Stimulated activated CD8-positive, alpha-beta memory T cell treated with anti-CD3 and anti-CD28 coated beads, Interleukin-12 subunit alpha, Interleukin-12 subunit beta, amount 100 ng/mL, for 24 hours (primary cell): ENCODE data around the gene RER1.

Source experiments
- DNase-seq: peaks from one replicate; pipeline ENCODE4 v3.0.0-alpha.2; 2020; ENCODE audit errors: extremely low read depth

Gene RER1

GRCh38 chr1:2391041-2391930, at the start of gene RER1, which contains the start of gene MORN1:
RER1 (plus strand) TSS chr1:2391841; CDS start chr1:2395791, 3,950 bp downstream.
MORN1 (minus strand) TSS chr1:2391554; CDS start chr1:2391533, 21 bp downstream.
- peak; percentile 96 for DNase-seq

- no peak for DNase-seq
Observed at GRCh38 chr1:2342384-2343022, 49.1 kb upstream of the RER1 start.

DNA sequence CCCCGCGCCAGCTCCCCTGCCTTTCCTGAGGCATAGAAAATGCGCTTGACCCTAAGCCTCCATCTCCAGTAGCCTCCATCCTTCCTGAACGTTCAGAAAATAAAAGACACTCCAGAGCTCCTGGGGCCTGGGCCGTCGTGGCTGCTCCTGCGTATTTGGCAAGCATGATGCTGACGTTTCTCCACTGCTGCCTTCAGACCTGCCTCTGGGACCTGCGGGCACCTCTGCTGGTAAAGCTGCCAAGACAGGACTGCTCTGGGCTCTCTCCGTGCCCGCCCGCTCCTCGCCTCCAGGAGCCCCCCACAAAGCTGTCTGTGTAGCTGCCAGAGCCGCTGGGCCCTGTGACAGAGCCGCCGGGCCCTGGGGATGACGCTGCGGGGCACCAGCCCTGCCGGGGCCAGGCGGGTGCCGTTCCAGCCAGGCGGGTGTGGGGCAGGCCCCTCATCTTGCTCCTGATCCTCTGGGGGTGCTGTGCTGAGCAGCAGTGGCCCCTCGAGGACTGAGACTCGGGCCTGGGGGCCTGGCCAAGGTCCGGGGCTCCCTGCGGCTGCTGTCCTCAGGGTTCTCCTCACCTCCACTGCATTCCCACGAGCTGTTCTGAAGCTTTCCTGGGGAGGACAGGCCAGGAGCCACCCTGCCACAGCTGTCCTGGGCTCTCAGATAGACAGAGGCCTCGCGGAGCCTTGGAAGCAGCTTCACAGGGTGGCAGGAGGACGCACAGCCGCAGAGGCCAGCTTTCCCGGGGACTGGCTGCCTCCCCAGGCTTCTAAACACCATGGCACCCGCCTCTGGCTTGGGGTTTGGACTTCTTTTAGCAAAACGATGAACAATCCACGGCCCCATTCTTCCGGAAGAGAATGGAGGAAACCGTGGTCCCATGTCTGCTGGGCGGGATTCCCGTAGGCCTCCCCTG, 48.4 kb upstream of the RER1 start:
- DNase-seq: no peak

DNA sequence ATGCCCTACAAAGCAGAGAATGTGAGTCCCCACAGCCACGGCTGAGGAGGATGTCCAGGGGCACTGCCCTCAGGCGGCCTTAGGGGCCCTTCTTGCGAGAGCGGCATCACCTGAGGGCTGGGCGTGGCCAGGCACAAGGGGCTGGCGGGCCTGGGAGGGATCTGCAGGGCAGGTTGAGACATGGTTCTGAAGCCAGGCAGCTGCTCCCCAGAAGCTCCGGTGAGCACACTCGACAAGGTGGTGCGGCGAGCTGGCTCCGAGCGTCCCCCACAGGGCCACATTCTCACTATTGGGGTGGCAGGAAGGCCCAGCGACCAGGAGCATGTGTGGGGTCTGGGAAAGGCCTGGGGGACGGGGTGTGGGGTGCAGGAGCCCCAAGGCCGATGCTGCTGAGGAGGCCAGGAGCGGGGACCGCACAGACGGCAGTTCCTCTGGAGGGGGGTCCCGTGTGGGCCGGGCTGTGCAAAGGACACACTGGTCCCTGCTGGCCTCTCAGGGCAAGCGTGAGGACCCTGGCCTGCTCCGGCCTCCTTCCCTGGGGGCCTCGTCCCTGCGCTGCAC, 47.4 kb upstream of the RER1 start:
- DNase-seq: no peak

GRCh38 chr1:2344744-2345296, 46.8 kb upstream of the RER1 start:
- DNase-seq: no peak

DNA sequence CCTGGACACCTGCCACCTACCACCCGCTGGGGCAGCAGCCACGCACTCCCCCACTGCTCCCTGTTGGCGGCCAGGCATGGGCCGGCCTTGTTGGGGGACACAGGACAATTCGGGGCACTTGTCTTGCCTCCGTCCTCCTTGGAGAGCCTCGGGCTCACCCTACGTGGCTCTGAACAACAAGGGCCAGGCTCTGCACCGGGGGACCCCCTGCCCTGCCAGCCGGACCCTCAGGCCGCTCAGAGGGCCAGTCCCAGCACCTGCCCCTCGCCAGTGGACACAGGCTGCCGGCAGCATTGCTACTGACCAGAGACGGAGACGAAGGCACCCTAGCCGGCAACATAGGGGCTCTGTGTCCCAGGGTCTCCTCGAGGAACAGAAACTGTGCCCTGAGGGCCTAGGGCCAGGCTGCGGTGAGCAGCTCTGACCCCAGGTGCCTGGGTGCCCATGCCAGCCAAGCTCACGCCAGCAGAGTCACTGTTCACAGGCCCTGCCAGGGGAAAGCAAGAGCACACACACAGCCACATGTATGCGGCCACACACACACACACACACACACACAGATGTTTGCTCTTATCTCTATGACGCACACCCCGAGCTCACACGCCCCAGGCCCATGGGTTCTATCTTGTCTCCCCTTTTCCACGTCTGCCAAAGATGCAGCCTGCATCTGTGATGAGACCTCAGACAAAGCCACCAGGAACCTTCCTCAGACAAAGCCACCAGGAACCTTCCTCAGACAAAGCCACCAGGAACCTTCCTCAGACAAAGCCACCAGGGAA, 46.2 kb upstream of the RER1 start:
- no peak for DNase-seq

GRCh38 chr1:2346691-2347408, 44.8 kb upstream of the RER1 start:
- DNase-seq: no peak

DNA sequence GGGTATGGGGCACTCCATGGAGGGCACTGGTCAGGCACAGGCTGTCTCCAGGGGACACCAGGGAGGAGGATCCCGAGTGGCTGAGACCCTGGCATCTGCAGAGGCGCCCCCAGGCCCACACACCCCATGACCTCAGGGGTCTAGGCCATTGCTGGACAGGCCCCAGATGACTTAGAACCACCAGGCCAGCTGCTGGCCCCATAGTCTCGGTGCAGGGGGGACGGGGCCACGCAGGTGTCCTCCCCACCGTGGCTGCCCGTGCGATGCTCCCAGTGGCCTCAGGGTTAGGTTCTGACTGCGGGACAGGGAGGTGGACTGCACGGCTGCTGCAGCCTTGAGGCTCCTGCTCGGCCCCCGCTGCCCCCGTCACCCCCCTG, 44.2 kb upstream of the RER1 start:
- DNase-seq: no peak

- no peak for DNase-seq
Observed at GRCh38 chr1:2347896-2348295, 43.7 kb upstream of the RER1 start.

DNA sequence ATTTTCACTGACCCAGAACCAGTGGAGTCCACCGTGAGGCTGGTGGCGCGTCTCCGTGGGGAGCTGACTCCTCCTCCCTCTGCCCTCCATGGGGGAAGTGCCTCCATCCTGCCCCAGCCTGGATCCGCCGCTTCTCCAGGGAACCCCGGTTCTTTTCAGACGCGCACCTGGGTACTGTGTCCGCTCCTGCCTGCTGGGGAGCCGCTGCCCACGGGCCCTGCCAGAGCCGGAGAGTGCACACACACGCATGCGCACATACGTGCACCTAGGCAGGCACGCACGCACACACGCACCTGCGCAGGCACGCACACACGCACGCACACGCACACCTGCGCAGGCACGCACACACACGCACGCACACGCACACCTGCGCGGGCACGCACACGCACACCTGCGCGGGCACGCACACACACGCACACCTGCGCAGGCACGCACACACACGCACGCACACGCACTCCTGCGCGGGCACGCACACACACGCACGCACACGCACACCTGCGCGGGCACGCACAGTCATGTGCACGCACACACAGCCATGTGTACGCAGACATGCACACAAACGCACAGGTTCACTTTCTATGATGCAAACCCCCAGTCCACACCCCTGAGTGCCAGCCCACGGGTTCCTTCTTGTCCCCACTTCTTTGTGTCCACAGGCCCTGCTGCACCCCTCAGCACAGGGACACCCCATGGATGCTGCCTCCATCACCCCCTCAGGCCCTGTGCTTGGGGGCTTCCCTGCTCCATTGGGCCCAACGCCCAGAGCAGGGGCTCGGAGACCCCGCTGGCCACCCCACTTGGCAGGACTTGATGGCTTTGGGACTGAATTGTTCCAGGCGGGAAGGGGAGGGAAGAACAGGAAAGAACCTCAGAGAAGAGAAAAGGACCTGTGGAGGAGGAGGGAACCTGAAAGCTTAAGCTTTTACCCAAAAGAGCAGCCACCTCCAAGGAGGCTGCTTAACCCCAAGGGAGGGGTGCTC, 43.0 kb upstream of the RER1 start:
- no peak for DNase-seq

- no peak for DNase-seq
Observed at GRCh38 chr1:2349806-2350205, 41.8 kb upstream of the RER1 start.

- DNase-seq: no peak
Observed at GRCh38 chr1:2350501-2350900, 41.1 kb upstream of the RER1 start.

DNA sequence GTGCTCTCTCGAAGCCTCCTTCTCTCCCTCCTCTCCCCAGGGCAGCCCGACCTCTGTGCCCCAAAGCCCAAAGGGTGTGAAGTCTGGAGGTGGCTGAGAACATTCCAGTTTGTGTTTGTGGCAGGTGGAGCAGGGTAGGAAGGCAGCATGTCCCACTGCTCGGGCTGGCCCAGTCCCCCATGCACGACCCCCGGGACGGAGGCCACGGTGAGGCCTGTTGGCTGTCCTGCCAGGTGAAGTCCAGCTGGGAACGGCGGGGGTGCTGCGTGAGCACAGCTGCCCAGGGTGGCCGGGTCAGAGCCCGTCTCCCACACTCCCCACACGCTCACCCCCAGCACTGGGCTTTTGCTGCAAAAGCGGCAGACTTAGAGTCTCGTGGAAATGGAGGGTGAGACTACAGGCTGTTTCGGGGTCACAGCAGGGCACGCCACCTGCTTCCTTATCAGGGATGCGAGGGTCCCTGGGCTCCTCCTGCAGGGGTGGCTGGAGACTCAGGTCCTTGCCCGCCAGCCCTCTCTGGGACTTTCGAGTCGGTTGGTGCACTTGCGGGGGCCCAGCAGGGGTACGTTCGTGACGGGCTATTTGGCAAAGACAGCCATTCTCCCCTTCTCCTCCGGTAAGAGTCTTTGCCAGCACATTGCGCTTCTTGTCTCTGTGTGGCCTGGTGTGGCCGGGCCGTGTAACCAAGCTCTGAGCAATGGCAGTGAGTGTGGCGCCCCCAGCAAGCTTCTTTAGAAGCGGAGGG, 40.6 kb upstream of the RER1 start:
- no peak for DNase-seq

DNA sequence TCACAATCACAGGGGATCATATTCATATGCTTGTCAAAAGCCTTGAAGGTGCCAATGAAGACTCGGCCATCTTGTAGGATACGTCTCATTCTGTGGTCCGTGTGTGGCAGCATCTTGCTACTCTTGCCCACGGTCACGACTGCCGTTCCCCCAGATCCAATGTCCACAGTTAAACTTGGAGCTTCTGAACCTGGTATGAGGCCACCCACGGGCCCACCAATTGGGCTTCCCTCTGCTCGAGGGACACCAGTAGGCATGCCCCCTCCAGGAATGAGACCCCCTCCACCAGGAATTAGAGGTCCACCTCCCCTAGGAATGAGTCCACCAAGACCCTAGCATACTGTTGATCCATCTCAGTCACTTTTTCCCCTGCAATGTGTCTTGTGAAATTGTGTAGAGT, 39.9 kb upstream of the RER1 start:
- no peak for DNase-seq

GRCh38 chr1:2352341-2352896, 39.2 kb upstream of the RER1 start:
- DNase-seq: no peak

DNA sequence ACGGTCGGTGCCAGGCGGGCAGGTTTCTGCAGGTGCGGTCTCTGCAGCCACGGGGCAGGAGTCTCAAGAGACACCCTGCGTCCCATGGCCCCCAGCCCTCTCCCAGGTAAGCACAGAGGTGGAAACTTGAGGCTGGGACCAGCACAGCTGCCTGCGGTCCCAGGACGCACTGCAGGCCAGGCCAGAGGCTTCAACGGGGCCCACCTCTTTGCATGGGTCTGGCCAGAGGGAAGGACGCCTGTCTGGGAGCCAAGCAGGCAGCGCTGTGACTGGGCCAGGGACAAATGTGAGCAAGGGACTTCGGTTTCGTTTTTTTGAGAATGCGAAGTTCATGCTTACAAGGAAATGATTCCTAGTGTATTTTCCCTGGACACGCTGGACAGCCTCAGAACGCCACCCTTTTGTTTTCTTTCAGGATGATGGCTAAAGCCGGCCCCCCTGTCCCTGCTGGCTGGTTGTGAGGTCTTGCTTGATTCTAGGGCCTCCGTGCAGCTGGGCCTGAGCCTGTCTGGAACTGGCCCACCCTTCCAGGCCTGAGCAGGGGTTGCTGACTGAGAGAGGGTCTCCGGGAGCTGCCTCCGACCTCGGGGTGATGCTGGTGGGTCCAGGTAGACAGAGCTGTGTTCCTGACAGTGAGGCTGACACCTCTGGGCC, 38.6 kb upstream of the RER1 start:
- no peak for DNase-seq
